ENCODE results near the gene DIPK1A.

DIPK1A gene

GRCh38 chr1:92870591-92870990, 90.7 kb downstream of the DIPK1A start:
- no peak for DNase-seq

GRCh38 chr1:92864131-92864530, 97.1 kb downstream of the DIPK1A start:
- no peak for DNase-seq

GRCh38 chr1:92862605-92863004, 98.7 kb downstream of the DIPK1A start:
- no peak for DNase-seq

- no peak for DNase-seq
Observed at GRCh38 chr1:92859400-92860039, 101.7 kb downstream of the DIPK1A start.

GRCh38 chr1:92858564-92859399, 102.5 kb downstream of the DIPK1A start:
- DNase-seq, result peak; percentile 80

GRCh38 chr1:92857817-92858216, 103.4 kb downstream of the DIPK1A start:
- no peak for DNase-seq

- no peak for DNase-seq
Observed at GRCh38 chr1:92855236-92855635, 106.0 kb downstream of the DIPK1A start.

- DNase-seq, result no peak
Observed at GRCh38 chr1:92854101-92854785, 107.0 kb downstream of the DIPK1A start.

- DNase-seq, result no peak
Observed at GRCh38 chr1:92853299-92853698, 108.0 kb downstream of the DIPK1A start.

- no peak for DNase-seq
Observed at GRCh38 chr1:92851729-92852128, 109.5 kb downstream of the DIPK1A start.

GRCh38 chr1:92850019-92850418, 111.2 kb downstream of the DIPK1A start:
- no peak for DNase-seq

GRCh38 chr1:92848201-92848600, 113.1 kb downstream of the DIPK1A start:
- DNase-seq, result no peak

- no peak for DNase-seq
Observed at GRCh38 chr1:92845908-92846307, 115.4 kb downstream of the DIPK1A start.

- DNase-seq, result no peak
Observed at GRCh38 chr1:92844439-92844838, 116.8 kb downstream of the DIPK1A start.

GRCh38 chr1:92843429-92844352, 117.6 kb downstream of the DIPK1A start:
- DNase-seq, result no peak

GRCh38 chr1:92843046-92843423, 118.2 kb downstream of the DIPK1A start:
- no peak for DNase-seq

GRCh38 chr1:92842082-92843045, 118.9 kb downstream of the DIPK1A start:
- no peak for DNase-seq

GRCh38 chr1:92840600-92840999, 120.7 kb downstream of the DIPK1A start:
- no peak for DNase-seq

GRCh38 chr1:92839442-92839841, 121.8 kb downstream of the DIPK1A start:
- DNase-seq, result no peak

- no peak for DNase-seq
Observed at GRCh38 chr1:92838519-92838918, 122.7 kb downstream of the DIPK1A start.

GRCh38 chr1:92837062-92837461, 124.2 kb downstream of the DIPK1A start:
- DNase-seq, result no peak

- no peak for DNase-seq
Observed at GRCh38 chr1:92834617-92835016, 126.6 kb downstream of the DIPK1A start.

Measured in DMS79 treated with DMSO at 0.1 percent for 48 hours (cell line).